CD4-positive, alpha-beta T cell treated with Interleukin-10 for 1 hour (primary cell): ENCODE results near the gene SPRED2.

ENCODE experiments used
- DNase-seq: peaks from one replicate; pipeline ENCODE4 v3.0.0-alpha.2; 2020

SPRED2 gene

DNA sequence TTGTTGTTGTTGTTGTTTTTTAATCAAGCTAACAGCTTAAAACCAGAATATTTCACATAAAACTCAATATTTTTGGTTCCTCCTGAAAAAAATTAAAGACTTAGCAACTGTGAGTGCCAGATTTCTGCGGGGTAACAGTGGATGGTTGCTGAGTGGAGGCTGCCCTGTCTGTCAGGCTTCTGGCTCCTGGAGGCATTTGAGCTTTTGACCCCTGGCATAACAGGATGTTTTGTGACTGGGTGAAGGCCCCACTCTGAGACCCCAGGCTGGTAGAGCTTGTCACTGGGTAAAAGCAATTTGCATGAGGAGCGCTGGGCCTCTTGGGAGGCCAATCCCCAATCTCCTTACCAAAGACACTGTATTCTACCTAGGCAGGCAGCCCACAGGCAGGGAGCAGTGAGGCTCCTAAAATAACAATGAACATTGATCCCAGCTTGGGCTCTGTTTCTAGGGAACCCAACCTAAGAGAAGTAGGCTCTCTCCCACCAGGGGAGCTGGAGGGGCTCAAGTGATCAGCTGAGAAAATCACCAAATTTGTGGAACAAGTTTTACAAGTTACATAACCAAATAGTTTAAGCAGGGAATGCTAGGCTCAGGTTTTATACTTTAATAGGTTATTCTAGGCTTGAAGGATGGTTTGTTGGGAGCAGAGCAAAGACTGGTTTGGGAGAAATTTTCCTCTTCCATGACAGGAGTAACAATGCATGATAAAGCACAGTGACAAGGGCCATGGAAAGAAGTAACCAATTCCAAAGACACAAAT is 5.9 kb upstream of the SPRED2 start:
- DNase-seq: no peak

DNA sequence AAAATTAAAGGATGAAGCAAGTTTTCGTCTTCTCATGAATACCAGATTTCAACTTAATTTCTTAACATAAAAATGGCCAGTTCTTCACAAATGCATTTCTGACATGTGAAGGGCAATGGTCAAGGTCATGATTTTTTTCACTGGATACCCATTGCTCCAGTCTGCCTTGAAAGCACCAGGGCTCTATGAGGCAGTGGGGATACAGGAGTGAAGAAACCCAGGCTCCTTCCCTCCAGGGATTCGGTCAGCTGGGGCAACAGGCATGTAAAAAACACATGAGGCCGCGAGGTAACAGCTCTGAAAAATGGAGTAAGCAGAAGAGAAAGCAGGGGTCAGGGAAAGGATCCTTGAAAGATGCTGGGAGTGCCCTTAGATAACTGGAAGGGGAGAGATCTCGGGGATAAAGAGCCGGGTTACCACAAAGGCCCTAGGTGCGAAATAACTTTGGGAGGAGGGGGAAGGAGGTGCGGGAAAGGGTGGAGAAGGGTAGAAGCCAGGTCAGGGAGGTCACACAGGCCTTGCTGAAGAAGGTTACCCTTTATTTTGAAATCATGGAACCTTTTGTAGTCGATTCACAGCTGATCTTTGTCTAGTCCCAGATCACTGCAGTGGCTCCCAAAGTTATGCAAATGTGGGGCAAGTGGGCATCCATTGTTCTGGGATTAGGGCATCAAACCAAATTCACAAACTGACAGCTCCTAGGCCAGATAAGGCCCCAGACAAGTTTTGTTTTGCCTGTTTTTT is 5.2 kb upstream of the SPRED2 start:
- DNase-seq: no peak

DNA sequence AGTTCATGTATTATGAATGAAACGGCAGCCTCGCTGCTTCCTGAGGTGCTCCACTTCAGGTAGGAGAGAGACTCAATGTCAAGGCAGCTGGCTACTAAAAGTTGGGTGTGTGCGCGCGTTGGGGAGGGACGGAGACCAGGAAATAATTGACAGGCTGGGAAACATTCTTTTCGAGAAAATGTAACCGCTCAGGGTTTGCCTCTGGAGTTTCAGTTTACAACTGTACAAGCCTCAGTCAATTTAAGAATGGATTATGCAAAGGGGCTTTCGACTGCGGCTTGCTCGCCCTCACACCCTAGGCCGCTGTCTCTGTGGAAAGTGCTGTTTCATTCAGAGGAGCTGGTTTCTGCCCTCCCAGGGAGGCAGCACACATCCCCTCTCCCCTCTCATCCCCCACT is 4.4 kb upstream of the SPRED2 start:
- DNase-seq: no peak

GRCh38 chr2:65436169-65436823 is 3.9 kb upstream of the SPRED2 start:
- DNase-seq: peak; percentile 48

GRCh38 chr2:65435625-65436168 is 3.3 kb upstream of the SPRED2 start:
- peak; percentile 38 for DNase-seq

- DNase-seq: no peak
These were observed 2.3 kb upstream of the SPRED2 start for GRCh38 chr2:65434592-65435241.

DNA sequence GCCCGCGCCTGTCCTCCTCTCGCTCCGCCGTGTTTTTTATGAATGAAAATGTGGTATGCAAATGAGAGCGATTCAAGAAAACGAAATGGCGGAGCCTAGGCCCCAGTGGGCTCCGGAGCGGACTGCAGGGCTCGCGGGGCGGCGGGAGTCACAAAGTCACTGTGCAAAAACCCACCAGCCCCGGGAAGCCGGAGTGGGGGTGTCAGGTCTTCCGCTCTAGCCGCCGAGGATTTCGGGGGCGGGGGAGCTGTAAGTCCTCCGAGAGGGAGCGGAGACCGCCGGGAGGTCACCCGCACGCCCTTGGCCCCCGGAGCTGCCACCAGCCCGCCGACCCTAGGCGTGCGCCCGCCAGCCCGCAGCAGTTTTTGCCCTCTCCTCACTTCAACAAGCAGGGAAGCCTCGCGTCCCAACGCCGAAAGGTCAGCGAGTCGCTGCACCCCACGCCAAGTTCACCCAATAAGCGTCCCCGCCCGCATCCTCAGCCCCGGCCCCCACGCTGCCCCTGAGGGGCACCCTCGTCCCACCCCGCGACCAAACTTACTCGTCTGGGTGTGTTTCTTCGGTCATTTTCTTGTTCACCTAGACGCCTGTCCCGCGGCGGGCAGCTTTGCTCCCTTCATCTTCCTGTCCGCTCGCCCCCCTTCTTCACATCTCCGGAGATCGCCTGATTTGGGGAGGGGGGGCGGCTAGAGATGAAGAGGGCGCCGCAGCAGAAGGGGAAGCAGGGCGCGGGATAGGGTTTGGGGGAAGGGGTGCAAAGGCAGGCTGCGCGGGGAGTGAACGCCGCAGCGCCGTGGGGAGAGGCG is 775 bp downstream of the SPRED2 start:
- peak; percentile 53 for DNase-seq

GRCh38 chr2:65430603-65431420 is 1.6 kb downstream of the SPRED2 start:
- DNase-seq: peak; percentile 69

DNA sequence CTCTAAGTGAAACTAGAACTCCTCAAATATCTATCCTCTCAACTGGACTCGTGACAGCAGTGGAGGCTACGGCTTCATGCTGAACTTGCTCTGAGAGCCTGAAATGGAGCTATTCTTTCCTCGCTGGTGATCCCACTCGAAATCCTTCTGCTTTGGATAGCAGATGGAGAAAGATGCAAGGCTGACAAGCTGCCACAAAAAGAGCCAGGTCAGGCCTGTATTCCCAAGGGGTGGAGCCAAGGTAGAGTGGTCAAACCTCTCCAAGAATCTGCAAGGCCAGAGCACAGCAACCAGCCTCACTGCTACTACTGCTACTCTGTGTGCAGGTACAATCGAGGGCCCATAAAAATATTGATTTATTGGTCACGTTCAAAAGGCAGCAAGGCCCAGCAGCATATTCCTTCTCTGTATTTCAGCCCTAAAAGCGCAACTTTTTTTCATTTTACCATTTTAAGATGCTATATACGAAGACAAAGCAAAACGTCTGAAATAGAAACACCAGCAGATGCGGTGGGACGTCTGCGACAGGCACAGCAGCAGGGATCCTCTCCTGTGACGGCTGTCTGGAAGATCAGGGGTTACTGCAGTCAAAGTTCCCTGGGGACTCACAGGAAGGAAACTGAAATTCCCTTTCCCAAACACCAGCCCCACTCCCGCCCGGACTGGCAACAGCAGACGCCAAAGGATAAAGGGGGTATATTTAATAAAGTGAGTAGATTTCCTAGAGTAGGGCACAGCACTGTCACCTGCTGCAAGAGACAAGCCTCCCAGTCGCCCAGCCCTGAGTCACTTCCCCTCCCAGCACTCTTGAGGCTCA is 2.4 kb downstream of the SPRED2 start:
- DNase-seq: no peak

- DNase-seq: no peak
These were observed 4.9 kb downstream of the SPRED2 start for GRCh38 chr2:65427532-65427931.

GRCh38 chr2:65425276-65425675 is 7.1 kb downstream of the SPRED2 start:
- DNase-seq: no peak

- no peak for DNase-seq
These were observed 8.0 kb downstream of the SPRED2 start for GRCh38 chr2:65424391-65424790.

DNA sequence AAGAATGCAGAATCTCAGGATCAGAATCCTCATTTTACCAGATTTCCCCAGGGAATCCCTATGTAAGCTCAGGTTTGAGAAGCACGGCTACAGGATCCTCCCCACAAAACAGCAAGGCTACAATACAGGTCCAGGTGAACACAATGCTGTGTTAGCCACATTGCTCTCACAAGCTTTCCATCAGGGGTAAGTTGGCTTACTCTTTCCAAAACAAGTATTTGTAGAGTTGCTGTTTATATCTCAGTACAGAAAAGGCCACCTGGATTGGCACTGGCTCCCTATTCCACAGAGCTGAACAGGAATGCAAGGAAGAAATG is 11.0 kb downstream of the SPRED2 start:
- no peak for DNase-seq

DNA sequence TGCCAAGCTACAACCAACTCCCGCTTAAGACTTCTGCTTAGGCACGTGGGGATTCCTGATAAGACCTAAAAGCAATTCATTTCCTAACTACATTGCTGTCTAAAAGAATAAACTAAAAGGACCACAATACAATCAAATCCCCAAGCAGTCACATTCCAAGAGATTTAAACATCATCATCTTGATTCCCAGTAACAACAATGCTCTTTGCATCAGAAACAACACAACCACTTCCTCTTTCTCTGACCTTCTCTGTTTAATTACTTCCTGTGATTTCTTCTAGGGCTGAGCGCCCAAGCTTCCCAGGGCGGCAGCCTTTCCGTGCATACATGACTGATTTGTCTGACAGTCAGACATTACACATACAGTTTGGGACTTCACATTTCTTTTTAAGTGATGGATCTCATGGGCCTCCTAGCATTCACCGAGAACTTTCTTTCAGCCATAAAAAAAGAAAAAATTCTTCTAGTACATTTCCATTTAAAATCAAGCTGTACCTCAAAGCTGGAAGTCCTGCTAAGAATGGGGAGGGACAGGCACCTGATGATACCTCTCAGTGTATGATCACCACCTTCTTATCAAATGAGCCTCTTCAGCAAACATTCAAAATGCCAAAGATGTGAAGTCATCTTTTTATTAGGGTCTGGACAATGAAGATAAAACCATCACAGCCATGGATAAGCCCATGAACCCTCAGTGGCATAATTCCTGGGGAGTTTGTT is 11.5 kb downstream of the SPRED2 start:
- DNase-seq: peak; percentile 9

GRCh38 chr2:65417509-65418085 is 14.8 kb downstream of the SPRED2 start:
- no peak for DNase-seq

DNA sequence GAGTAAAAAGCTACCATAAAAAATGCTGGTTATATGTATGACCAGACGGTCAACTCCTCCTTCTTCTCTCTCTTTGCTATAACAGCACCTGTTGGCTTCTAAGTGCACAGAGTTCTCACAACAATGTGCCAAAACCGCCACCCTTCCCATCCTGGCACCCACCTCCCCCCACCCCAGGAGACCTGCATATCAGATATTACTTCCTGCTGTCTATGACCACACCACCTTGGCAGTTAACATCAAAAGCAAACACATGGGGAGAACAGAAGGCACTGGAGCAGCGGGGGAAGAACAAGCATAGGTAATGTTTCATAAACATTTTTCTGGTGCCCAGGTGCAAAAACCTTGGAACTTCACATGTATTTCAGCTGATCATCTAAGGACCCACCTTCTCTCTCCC is 15.5 kb downstream of the SPRED2 start:
- peak; percentile 11 for DNase-seq

GRCh38 chr2:65416321-65416720 is 16.1 kb downstream of the SPRED2 start:
- no peak for DNase-seq

DNA sequence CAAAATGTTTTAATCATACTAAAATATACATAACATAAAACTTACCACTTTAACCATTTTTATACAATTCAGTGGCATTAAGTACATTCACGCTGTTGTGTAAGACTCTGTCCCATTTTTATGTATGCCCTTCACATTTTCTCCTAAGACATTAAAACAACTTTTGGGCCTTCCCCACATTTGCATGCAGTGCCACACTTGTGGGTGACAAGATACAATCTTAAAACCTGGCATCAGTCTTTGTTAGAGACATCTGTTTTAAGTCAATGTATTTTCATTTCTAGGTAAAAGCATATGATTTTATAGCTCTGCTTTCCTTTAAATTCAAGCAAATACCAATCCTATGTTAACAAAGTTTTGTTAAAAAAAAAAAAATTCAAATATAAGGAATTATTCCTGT is 17.3 kb downstream of the SPRED2 start:
- DNase-seq: no peak

DNA sequence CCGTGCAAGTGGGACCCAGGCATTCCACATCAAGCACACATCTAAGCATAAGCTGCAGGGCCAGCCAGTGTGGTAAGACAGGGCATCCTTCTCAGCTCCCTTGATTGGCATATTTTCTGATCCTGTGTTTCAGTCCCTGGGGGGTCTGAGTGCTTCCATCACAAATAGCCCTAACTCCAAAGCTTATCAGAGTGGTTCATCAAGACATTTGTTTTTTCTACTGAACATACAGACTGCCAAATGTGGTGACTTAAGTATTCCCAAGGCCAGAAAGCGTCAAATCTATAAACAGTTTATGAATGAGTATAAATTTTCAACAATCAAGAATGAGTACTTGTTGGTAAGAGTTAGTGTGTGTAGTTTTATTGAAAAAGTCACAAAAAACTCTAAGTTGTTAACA is 18.8 kb downstream of the SPRED2 start:
- no peak for DNase-seq

GRCh38 chr2:65413106-65413505 is 19.3 kb downstream of the SPRED2 start:
- DNase-seq: no peak
